H1 (cell line): ENCODE data around the gene ARL2. TPM values are rescaled to one million over a fixed set of nuclear protein-coding genes. Genes with fewer than 3 reads are reported as not detected.
A peak's percentile ranks its signal among the peaks of the same experiment; 100 is the strongest.

Experiments used
- CTCF ChIA-PET: fragments of 300-600 bp; sonication (Branson Sonifier 250); formaldehyde crosslinking; loops from one replicate; lab custom pipeline; 2021; ENCODE audit not compliant: partially characterized antibody; lab: Charles Lee
- POLR2A ChIA-PET: fragments of 300-600 bp; sonication (Branson Sonifier 250); formaldehyde crosslinking; loops from one replicate; lab custom pipeline; 2021; ENCODE audit warnings: inconsistent platforms; ENCODE audit not compliant: partially characterized antibody; lab: Charles Lee
- DNase-seq, 2 experiments: peaks; one replicate each; pipeline versions ENCODE4 v3.0.0 to v3.0.0-alpha.2; 2010 to 2022; ENCODE audit warnings: low spot score in 2 of 2, low read depth in 1 of 2, mixed read lengths in 1 of 2
- FAIRE-seq: peaks from 2 replicates; lab custom pipeline; 2011; peaks lifted over from hg19 to GRCh38; lab: Jason Lieb, UNC
- H2AFZ ChIP-seq: 2 replicates; pipeline ENCODE4 v1.8.1; 2012; ENCODE audit warnings: low read length, inconsistent platforms
- H2AK5ac ChIP-seq: 2 replicates; pipeline ENCODE4 v1.6.1; 2013; ENCODE audit warnings: low read depth, low read length
- H2BK120ac ChIP-seq: replicated peaks from 2 replicates; pipeline ENCODE3; 2013; ENCODE audit warnings: low read depth, low read length, inconsistent platforms
- H2BK12ac ChIP-seq: 2 replicates; pipeline ENCODE4 v1.6.1; 2013; ENCODE audit warnings: low read depth, low read length
- H2BK15ac ChIP-seq: 2 replicates; pipeline ENCODE4 v1.6.1; 2013; ENCODE audit warnings: low read length
- H2BK20ac ChIP-seq: 2 replicates; pipeline ENCODE4 v1.6.1; 2013; ENCODE audit warnings: low read length
- H2BK5ac ChIP-seq: 2 replicates; pipeline ENCODE4 v1.6.1; 2013; ENCODE audit warnings: low read depth, low read length
- H3K14ac ChIP-seq: 2 replicates; pipeline ENCODE4 v1.6.1; 2013; ENCODE audit warnings: inconsistent platforms; ENCODE audit not compliant: insufficient read length
- H3K18ac ChIP-seq: 2 replicates; pipeline ENCODE4 v1.6.1; 2013; ENCODE audit warnings: low read length; ENCODE audit errors: extremely low read depth
- H3K23ac ChIP-seq: 2 replicates; pipeline ENCODE4 v1.6.1; 2013; ENCODE audit warnings: inconsistent platforms; ENCODE audit not compliant: insufficient read length
- H3K23me2 ChIP-seq: 2 replicates; pipeline ENCODE4 v1.6.1; 2013; ENCODE audit warnings: low read depth, low read length
- H3K27ac ChIP-seq: 2 replicates; pipeline ENCODE4 v1.6.1; 2011; ENCODE audit warnings: low read depth, low read length, inconsistent platforms
- H3K27me3 ChIP-seq, 4 experiments: replicated peaks in 1 of 4; 1 replicate in 1 of 4; 2 replicates in 3 of 4; pipeline versions ENCODE4 v1.6.1 to v1.8.1; 2011 to 2013; ENCODE audit warnings: low read length in 3 of 4, mild to moderate bottlenecking in 3 of 4, inconsistent platforms in 2 of 4, mixed read lengths in 2 of 4, moderate library complexity in 1 of 4; ENCODE audit not compliant: control insufficient read depth in 3 of 4, insufficient read depth in 3 of 4; ENCODE audit errors: extremely low read depth in 1 of 4
- H3K36me3 ChIP-seq, 4 experiments: 2 replicates each; pipeline versions ENCODE4 v1.6.1 to v1.8.1; 2011 to 2013; ENCODE audit warnings: mild to moderate bottlenecking in 4 of 4, low read length in 3 of 4, moderate library complexity in 2 of 4, control low read depth in 1 of 4, inconsistent platforms in 1 of 4; ENCODE audit not compliant: insufficient read depth in 4 of 4, control insufficient read depth in 2 of 4
- H3K4ac ChIP-seq: replicated peaks from 2 replicates; pipeline ENCODE3; 2013; ENCODE audit warnings: low read length, low read depth, mixed read lengths, inconsistent platforms; ENCODE audit not compliant: insufficient read length
- H3K4me1 ChIP-seq, 4 experiments: replicated peaks in 1 of 4; 1 replicate in 1 of 4; 2 replicates in 3 of 4; pipeline versions ENCODE4 v1.6.1 to v1.8.1; 2011 to 2013; ENCODE audit warnings: low read length in 3 of 4, inconsistent platforms in 2 of 4, mixed read lengths in 1 of 4; ENCODE audit not compliant: insufficient read depth in 4 of 4, control insufficient read depth in 3 of 4
- H3K4me2 ChIP-seq, 2 experiments: 2 replicates each; pipeline versions ENCODE4 v1.6.1 to v1.8.1; 2011 to 2013; ENCODE audit warnings: low read depth in 2 of 2, low read length in 2 of 2, control low read depth in 1 of 2, inconsistent platforms in 1 of 2, mild to moderate bottlenecking in 1 of 2; ENCODE audit not compliant: insufficient read depth in 1 of 2
- H3K4me3 ChIP-seq, 4 experiments: fragments of 200-600, 300-600 bp in 1 of 4; sonication (generic), shearing (Covaris generic), sonication (Bioruptor Twin) in 1 of 4; 2 replicates each; pipeline versions ENCODE4 v1.5.1 to v1.8.1; 2011 to 2016; ENCODE audit warnings: low read length in 4 of 4, low read depth in 3 of 4, control low read depth in 2 of 4, inconsistent platforms in 2 of 4, mild to moderate bottlenecking in 2 of 4, mixed read lengths in 1 of 4, moderate library complexity in 1 of 4; ENCODE audit not compliant: insufficient read depth in 2 of 4; ENCODE audit errors: extremely low read depth in 1 of 4
- H3K56ac ChIP-seq: replicated peaks from 2 replicates; pipeline ENCODE3; 2013; ENCODE audit warnings: low read depth, mild to moderate bottlenecking, mixed read lengths, low read length, inconsistent platforms; ENCODE audit not compliant: insufficient read length
- H3K79me1 ChIP-seq: 2 replicates; pipeline ENCODE4 v1.6.1; 2013; ENCODE audit warnings: low read depth, low read length, control low read depth
- H3K79me2 ChIP-seq, 2 experiments: 2 replicates each; pipeline versions ENCODE4 v1.6.1 to v1.8.1; 2012 to 2013; ENCODE audit warnings: low read length in 2 of 2, mild to moderate bottlenecking in 2 of 2, inconsistent platforms in 1 of 2; ENCODE audit not compliant: insufficient read depth in 2 of 2, control insufficient read depth in 1 of 2
- H3K9ac ChIP-seq, 4 experiments: replicated peaks in 1 of 4; 1 replicate in 1 of 4; 2 replicates in 3 of 4; pipeline versions ENCODE4 v1.6.1 to v1.8.1; 2011 to 2013; ENCODE audit warnings: low read depth in 3 of 4, low read length in 3 of 4, control low read depth in 2 of 4, mild to moderate bottlenecking in 2 of 4, moderate library complexity in 2 of 4, inconsistent platforms in 1 of 4; ENCODE audit errors: extremely low read depth in 1 of 4
- H3K9me3 ChIP-seq, 2 experiments: 2 replicates each; pipeline versions ENCODE4 v1.6.1 to v1.8.1; 2012 to 2013; ENCODE audit warnings: mild to moderate bottlenecking in 2 of 2, moderate library complexity in 2 of 2, control low read depth in 1 of 2, inconsistent platforms in 1 of 2, low read depth in 1 of 2, low read length in 1 of 2, mixed read lengths in 1 of 2; ENCODE audit not compliant: insufficient read depth in 2 of 2
- H4K20me1 ChIP-seq, 2 experiments: replicated peaks in 1 of 2; 2 replicates each; pipeline versions ENCODE3 to v1.8.1; 2011 to 2013; ENCODE audit warnings: inconsistent platforms in 2 of 2, low read length in 2 of 2, mild to moderate bottlenecking in 1 of 2; ENCODE audit not compliant: insufficient read depth in 2 of 2, control insufficient read depth in 1 of 2
- H4K5ac ChIP-seq: 2 replicates; pipeline ENCODE4 v1.6.1; 2013; ENCODE audit warnings: low read length, low read depth, mixed read lengths, inconsistent platforms; ENCODE audit not compliant: insufficient read length
- H4K8ac ChIP-seq: 2 replicates; pipeline ENCODE4 v1.8.0; 2013; ENCODE audit warnings: mild to moderate bottlenecking, moderate library complexity, low read length, inconsistent platforms; ENCODE audit not compliant: insufficient read depth; ENCODE audit errors: extremely low read depth
- H4K91ac ChIP-seq: replicated peaks from 2 replicates; pipeline ENCODE3; 2013; ENCODE audit warnings: low read length, mixed read lengths, inconsistent platforms; ENCODE audit not compliant: insufficient read length
- SAP30 ChIP-seq: fragments of 300-600 bp; sonication (generic); IDR thresholded peaks from 2 replicates; pipeline ENCODE4 v1.7.1; 2012; ENCODE audit warnings: low read length, moderate library complexity, mild to moderate bottlenecking, inconsistent platforms; ENCODE audit not compliant: insufficient read depth, insufficient replicate concordance
- WGBS, 2 experiments: shearing (Covaris generic) in 1 of 2; methylation state at CpG; one replicate each; pipeline versions ENCODE4 v1.1.6 to v1.1.7; 2013 to 2015; ENCODE audit warnings: low lambda C conversion rate in 2 of 2, mixed read lengths in 2 of 2, inconsistent platforms in 1 of 2, low coverage in 1 of 2, missing lambda C conversion rate in 1 of 2; ENCODE audit not compliant: insufficient replicate concordance in 2 of 2, insufficient coverage in 1 of 2, insufficient read length in 1 of 2; ENCODE audit errors: extremely low coverage in 1 of 2, missing lambda C conversion rate in 1 of 2; 5-methylcytosine and 5-hydroxymethylcytosine counted together
- polyA plus RNA-seq, 7 experiments: library from polyadenylated mRNA; depleted of rRNA in 3 of 7; stranded (reverse) in 5 of 7; unstranded in 2 of 7; fragments of >200 nt in 5 of 7; fragments of 200-250 nt in 2 of 7; gene quantifications; 1 replicate in 5 of 7; 2 replicates in 1 of 7; 4 replicates in 1 of 7; pipeline versions ENCODE4 v1.2.1 to v1.2.3, GENCODE V29; 2011 to 2013; ENCODE audit warnings: missing spikeins in 2 of 7, mixed read lengths in 2 of 7
- total RNA-seq: library from RNA; stranded (reverse); fragmentation: NEBNext Ultra II Directional; extraction: Animal tissue kit (Norgen Biotek cat#: 25700); gene quantifications from 2 replicates; pipeline ENCODE4 v1.2.1, GENCODE V29; 2021
- TF ChIP-seq, protein P1 (sequence below), 3 experiments: IDR thresholded peaks; 1 replicate in 2 of 3; 2 replicates in 1 of 3; pipeline versions ENCODE4 v1.5.1 to v1.6.1; 2011; ENCODE audit warnings: low read length in 3 of 3, mild to moderate bottlenecking in 3 of 3, inconsistent platforms in 2 of 3, low read depth in 1 of 3, moderate library complexity in 1 of 3; ENCODE audit not compliant: insufficient read depth in 1 of 3; ENCODE audit errors: control extremely low read depth in 1 of 3

ARL2 gene
- total and polyA plus RNA-seq, 2 of the 8 experiments (the other 6 are each of a cell fraction or from before 2014, with no cell fraction given), result 186 to 535 TPM

- H3K79me1 ChIP-seq, result peaks cover 2% of the 10 kb centered on the region
- FAIRE-seq, result no peak
- POLR2A ChIA-PET, result interaction anchor here (0.6 to 1.3 kb wide), 4 partner anchors 31 to 38 kb away, joined by 3 to 4 read pairs (median 3); no protein-coding TSS in a partner anchor
These were observed 31.1 kb downstream of the ARL2 start for GRCh38 chr11:65045061-65045460.

More at GRCh38 chr11:65045061-65045460, 31.1 kb downstream of the ARL2 start:
- H3K9me3 ChIP-seq, result no peaks in the 10 kb centered on the region
- H3K23ac ChIP-seq, result no peak overlapping the region
- H3K36me3 ChIP-seq, result peaks cover 3 to 12% (median 6%) of the 10 kb centered on the region in 4 experiments; a peak in 4 of 8 replicates
- H2BK15ac ChIP-seq, result no peak overlapping the region
- H2AFZ ChIP-seq, result no peak overlapping the region
- H3K56ac ChIP-seq, result no peak overlapping the region
- no peak overlapping the region for H4K5ac ChIP-seq
- H3K4ac ChIP-seq, result no peak overlapping the region
- no peak overlapping the region for H3K4me3 ChIP-seq
- H3K27me3 ChIP-seq, result peaks cover 0 to 9% (median 3%) of the 10 kb centered on the region in 4 experiments; a peak in 3 of 7 replicates
- DNase-seq, result no peak
- no peak overlapping the region for H2BK5ac ChIP-seq
- no peak overlapping the region for H2BK120ac ChIP-seq
- CTCF ChIA-PET, result interaction anchor here (0.7 to 2.3 kb wide), 11 partner anchors 9 to 196 kb away, joined by 3 to 12 read pairs (median 5); partner anchors contain the start of gene ARL2
- TF ChIP-seq, protein P1, sequence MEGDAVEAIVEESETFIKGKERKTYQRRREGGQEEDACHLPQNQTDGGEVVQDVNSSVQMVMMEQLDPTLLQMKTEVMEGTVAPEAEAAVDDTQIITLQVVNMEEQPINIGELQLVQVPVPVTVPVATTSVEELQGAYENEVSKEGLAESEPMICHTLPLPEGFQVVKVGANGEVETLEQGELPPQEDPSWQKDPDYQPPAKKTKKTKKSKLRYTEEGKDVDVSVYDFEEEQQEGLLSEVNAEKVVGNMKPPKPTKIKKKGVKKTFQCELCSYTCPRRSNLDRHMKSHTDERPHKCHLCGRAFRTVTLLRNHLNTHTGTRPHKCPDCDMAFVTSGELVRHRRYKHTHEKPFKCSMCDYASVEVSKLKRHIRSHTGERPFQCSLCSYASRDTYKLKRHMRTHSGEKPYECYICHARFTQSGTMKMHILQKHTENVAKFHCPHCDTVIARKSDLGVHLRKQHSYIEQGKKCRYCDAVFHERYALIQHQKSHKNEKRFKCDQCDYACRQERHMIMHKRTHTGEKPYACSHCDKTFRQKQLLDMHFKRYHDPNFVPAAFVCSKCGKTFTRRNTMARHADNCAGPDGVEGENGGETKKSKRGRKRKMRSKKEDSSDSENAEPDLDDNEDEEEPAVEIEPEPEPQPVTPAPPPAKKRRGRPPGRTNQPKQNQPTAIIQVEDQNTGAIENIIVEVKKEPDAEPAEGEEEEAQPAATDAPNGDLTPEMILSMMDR (IDR thresholded peaks at IDR 0.05; ENCODE audit: control extremely low read depth in 1 of 3, insufficient read depth in 1 of 3, low read depth in 1 of 3, low read length in 3 of 3), result peak in 2 of 3 experiments; percentile 16 to 17; a peak in 1 of 4 replicates
- TF ChIP-seq SAP30, result no peak
- H4K20me1 ChIP-seq, result peaks cover 11 to 13% of the 10 kb centered on the region in 2 experiments
- WGBS, 2 experiments, result 98% methylated on average over 4 of the region's 5 CpGs; no CpG with 5 or more reads in 1 of the 2 experiments
- H3K4me2 ChIP-seq, result no peak overlapping the region
- no peak overlapping the region for H3K14ac ChIP-seq
- H2AK5ac ChIP-seq, result no peak overlapping the region
- H4K91ac ChIP-seq, result no peak overlapping the region
- H2BK20ac ChIP-seq, result no peak overlapping the region
- no peak overlapping the region for H4K8ac ChIP-seq
- H3K27ac ChIP-seq, result no peak overlapping the region
- no peak overlapping the region for H3K9ac ChIP-seq
- H3K18ac ChIP-seq, result no peak overlapping the region
- H3K23me2 ChIP-seq, result no peaks in the 10 kb centered on the region; the same call in 1 of the 2 replicates
- H3K4me1 ChIP-seq, result peaks cover 0 to 10% (median 7%) of the 10 kb centered on the region in 4 experiments; a peak in 5 of 7 replicates
- H2BK12ac ChIP-seq, result no peak overlapping the region
- peaks cover 0 to 16% of the 10 kb centered on the region in 2 experiments; a peak in 2 of 4 replicates for H3K79me2 ChIP-seq
